Sigmoid colon (tissue), 4 donors: ENCODE data around the gene S100A5.

Source experiments
- EP300 ChIP-seq, 4 donors: sonication (generic); formaldehyde crosslinking; IDR thresholded peaks; one replicate each; pipeline ENCODE4 v1.6.1; 2017; ENCODE audit warnings: antibody characterized with exemption in 4 of 4
- POLR2A ChIP-seq, 2 donors: fragments of 450-650 bp; IDR thresholded peaks; one replicate each; pipeline ENCODE4 v1.6.1; 2016; ENCODE audit warnings: antibody characterized with exemption in 2 of 2, mild to moderate bottlenecking in 2 of 2, moderate library complexity in 2 of 2
- POLR2AphosphoS5 ChIP-seq, 4 donors: sonication (generic); formaldehyde crosslinking; IDR thresholded peaks; one replicate each; pipeline ENCODE4 v1.6.1; 2017; ENCODE audit warnings: antibody characterized with exemption in 4 of 4
- TF ChIP-seq, protein P1 (sequence below), 4 experiments: fragments of 450-650 bp in 3 of 4; fragments of 200-600 bp in 1 of 4; IDR thresholded peaks; one replicate each; pipeline ENCODE4 v1.5.1; 2016 to 2019; ENCODE audit warnings: antibody characterized with exemption in 4 of 4, mild to moderate bottlenecking in 3 of 4, moderate library complexity in 2 of 4

DNA sequence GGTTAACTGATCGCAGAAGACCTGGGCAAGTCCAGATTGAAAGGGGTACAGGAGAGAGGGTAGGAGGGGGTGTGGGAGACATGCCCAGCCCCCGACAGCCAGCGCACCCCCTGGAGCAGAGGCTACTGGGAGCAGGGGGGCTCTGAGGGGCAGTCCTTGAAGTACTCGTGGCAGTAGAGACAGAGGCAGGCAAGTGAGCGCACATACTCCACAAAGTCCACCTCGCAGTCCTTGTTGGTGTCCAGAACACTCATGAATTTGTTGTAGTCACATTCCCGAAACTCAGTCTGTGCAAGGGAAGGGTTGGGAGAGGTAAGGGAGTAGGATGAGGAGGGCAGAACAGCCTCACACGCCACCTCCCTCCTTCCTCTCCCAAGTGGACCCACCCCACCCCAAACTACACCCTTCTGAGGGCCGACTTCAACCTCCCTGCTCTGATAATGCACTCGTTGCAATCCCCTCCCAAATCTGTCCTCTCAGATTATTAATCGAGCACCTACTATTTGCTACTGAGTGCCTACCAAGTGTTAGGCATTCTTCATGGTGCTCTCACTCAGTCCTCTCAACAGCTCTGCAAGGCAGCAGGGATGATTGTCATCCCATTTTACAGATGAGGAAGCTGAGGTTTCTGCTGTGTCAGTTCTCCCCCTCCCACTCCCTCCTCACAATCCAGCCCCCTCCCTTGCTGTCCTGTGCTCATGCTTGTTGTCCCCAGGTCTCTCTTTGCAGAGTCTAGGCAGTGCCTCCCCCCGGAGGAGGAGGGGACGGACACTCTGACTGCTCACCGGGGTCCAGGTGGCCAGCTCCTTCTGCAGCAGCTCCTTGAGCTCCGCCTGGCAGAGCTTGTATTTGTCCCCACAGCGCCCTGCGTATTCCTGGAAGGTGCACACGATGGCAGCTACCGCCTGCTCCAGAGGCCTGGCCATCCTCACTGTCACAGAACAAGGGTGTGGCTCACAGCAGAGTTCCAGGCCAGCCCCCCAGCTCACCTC lies 7.1 kb upstream of the S100A5 start:
- TF ChIP-seq, protein P1, sequence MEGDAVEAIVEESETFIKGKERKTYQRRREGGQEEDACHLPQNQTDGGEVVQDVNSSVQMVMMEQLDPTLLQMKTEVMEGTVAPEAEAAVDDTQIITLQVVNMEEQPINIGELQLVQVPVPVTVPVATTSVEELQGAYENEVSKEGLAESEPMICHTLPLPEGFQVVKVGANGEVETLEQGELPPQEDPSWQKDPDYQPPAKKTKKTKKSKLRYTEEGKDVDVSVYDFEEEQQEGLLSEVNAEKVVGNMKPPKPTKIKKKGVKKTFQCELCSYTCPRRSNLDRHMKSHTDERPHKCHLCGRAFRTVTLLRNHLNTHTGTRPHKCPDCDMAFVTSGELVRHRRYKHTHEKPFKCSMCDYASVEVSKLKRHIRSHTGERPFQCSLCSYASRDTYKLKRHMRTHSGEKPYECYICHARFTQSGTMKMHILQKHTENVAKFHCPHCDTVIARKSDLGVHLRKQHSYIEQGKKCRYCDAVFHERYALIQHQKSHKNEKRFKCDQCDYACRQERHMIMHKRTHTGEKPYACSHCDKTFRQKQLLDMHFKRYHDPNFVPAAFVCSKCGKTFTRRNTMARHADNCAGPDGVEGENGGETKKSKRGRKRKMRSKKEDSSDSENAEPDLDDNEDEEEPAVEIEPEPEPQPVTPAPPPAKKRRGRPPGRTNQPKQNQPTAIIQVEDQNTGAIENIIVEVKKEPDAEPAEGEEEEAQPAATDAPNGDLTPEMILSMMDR (IDR thresholded peaks at IDR 0.05): no peak
- TF ChIP-seq POLR2A (IDR thresholded peaks at IDR 0.05) (no peak), POLR2AphosphoS5 (IDR thresholded peaks at IDR 0.05) (peak in 3 of 4 donors; percentile 51 to 63 (median 61)), EP300 (IDR thresholded peaks at IDR 0.05) (no peak)
